Mesenchymal stem cell (in vitro differentiated cells and primary cell): ENCODE measurements around the gene P4HA2.
"Not testable (repeated sequence)": the region's sequence is repeated elsewhere in the genome, so short reads cannot be mapped to it uniquely, and the experiment has no call there.

Experiments
- DNase-seq: peaks from one replicate; pipeline ENCODE4 v3.0.0-alpha.2; 2013
- H2AFZ ChIP-seq: one replicate; pipeline ENCODE4 v1.6.1; 2013; ENCODE audit warnings: low read depth, mild to moderate bottlenecking, control low read depth, inconsistent platforms, low read length, moderate library complexity
- H2AK5ac ChIP-seq: 2 replicates; pipeline ENCODE4 v1.6.1; 2013; ENCODE audit warnings: low read length, moderate library complexity, mild to moderate bottlenecking, inconsistent platforms; ENCODE audit not compliant: severe bottlenecking
- H2BK120ac ChIP-seq: one replicate; pipeline ENCODE4 v1.6.1; 2013; ENCODE audit warnings: low read depth, mild to moderate bottlenecking, inconsistent platforms, low read length, moderate library complexity
- H2BK12ac ChIP-seq, 2 experiments: one replicate each; pipeline ENCODE4 v1.6.1; 2013; ENCODE audit warnings: inconsistent platforms in 2 of 2, low read length in 2 of 2, mild to moderate bottlenecking in 2 of 2, moderate library complexity in 2 of 2, control low read depth in 1 of 2
- H2BK15ac ChIP-seq: one replicate; pipeline ENCODE4 v1.6.1; 2013; ENCODE audit warnings: mild to moderate bottlenecking, low read depth, inconsistent platforms; ENCODE audit not compliant: poor library complexity, severe bottlenecking
- H2BK5ac ChIP-seq: 2 replicates; pipeline ENCODE4 v1.6.1; 2013; ENCODE audit warnings: low read depth, mild to moderate bottlenecking, low read length, control low read depth, inconsistent platforms; ENCODE audit not compliant: poor library complexity, severe bottlenecking
- H3K14ac ChIP-seq, 2 experiments: one replicate each; pipeline ENCODE4 v1.6.1; 2013; ENCODE audit warnings: inconsistent platforms in 2 of 2, low read length in 2 of 2, control low read depth in 1 of 2, mild to moderate bottlenecking in 1 of 2, moderate library complexity in 1 of 2
- H3K18ac ChIP-seq, 2 experiments: one replicate each; pipeline ENCODE4 v1.6.1; 2013; ENCODE audit warnings: inconsistent platforms in 2 of 2, low read length in 2 of 2, control low read depth in 1 of 2, low read depth in 1 of 2, mild to moderate bottlenecking in 1 of 2
- H3K23ac ChIP-seq, 2 experiments: one replicate each; pipeline ENCODE4 v1.6.1; 2013; ENCODE audit warnings: inconsistent platforms in 2 of 2, low read length in 2 of 2, mild to moderate bottlenecking in 2 of 2, moderate library complexity in 2 of 2, control low read depth in 1 of 2
- H3K27ac ChIP-seq: 2 replicates; pipeline ENCODE4 v1.5.1; 2013; ENCODE audit warnings: mild to moderate bottlenecking, moderate library complexity, low read length, control low read depth, inconsistent platforms; ENCODE audit not compliant: poor library complexity, severe bottlenecking
- H3K27me3 ChIP-seq, 2 experiments: 2 replicates each; pipeline versions ENCODE4 v1.6.1 to v1.7.0; 2013; ENCODE audit warnings: low read length in 2 of 2, mild to moderate bottlenecking in 2 of 2, moderate library complexity in 2 of 2, control low read depth in 1 of 2, inconsistent platforms in 1 of 2; ENCODE audit not compliant: control insufficient read depth in 1 of 2, insufficient read depth in 1 of 2
- H3K36me3 ChIP-seq, 2 experiments: 2 replicates each; pipeline versions ENCODE4 v1.6.1 to v1.7.0; 2013; ENCODE audit warnings: low read length in 2 of 2, control low read depth in 1 of 2, inconsistent platforms in 1 of 2, low read depth in 1 of 2, mild to moderate bottlenecking in 1 of 2; ENCODE audit not compliant: insufficient read depth in 2 of 2, control insufficient read depth in 1 of 2
- H3K4ac ChIP-seq, 2 experiments: one replicate each; pipeline ENCODE4 v1.6.1; 2013; ENCODE audit warnings: inconsistent platforms in 2 of 2, low read length in 2 of 2, mild to moderate bottlenecking in 2 of 2, moderate library complexity in 2 of 2, control low read depth in 1 of 2, low read depth in 1 of 2
- H3K4me1 ChIP-seq: 2 replicates; pipeline ENCODE4 v1.6.1; 2013; ENCODE audit warnings: low read depth, low read length, control low read depth; ENCODE audit not compliant: control insufficient read depth, insufficient read depth
- H3K4me2 ChIP-seq: 2 replicates; pipeline ENCODE4 v1.6.1; 2013; ENCODE audit warnings: low read length, mild to moderate bottlenecking, inconsistent platforms; ENCODE audit not compliant: poor library complexity, severe bottlenecking
- H3K4me3 ChIP-seq, 2 experiments: 2 replicates each; pipeline versions ENCODE4 v1.5.1 to v1.7.0; 2013; ENCODE audit warnings: low read length in 2 of 2, mild to moderate bottlenecking in 2 of 2, control low read depth in 1 of 2, low read depth in 1 of 2; ENCODE audit not compliant: insufficient read depth in 1 of 2
- H3K79me1 ChIP-seq: replicated peaks from 2 replicates; pipeline ENCODE4 v1.6.1; 2013; ENCODE audit warnings: mild to moderate bottlenecking, control low read depth, low read length, inconsistent platforms; ENCODE audit not compliant: poor library complexity, severe bottlenecking
- H3K9ac ChIP-seq: 2 replicates; pipeline ENCODE4 v1.7.0; 2013; ENCODE audit warnings: mild to moderate bottlenecking, low read length, moderate library complexity
- H3K9me3 ChIP-seq: 2 replicates; pipeline ENCODE4 v1.7.0; 2013; ENCODE audit warnings: mild to moderate bottlenecking, low read length; ENCODE audit not compliant: control insufficient read depth
- H4K8ac ChIP-seq: one replicate; pipeline ENCODE4 v1.6.1; 2013; ENCODE audit warnings: inconsistent platforms, mild to moderate bottlenecking, low read length, moderate library complexity
- H4K91ac ChIP-seq: one replicate; pipeline ENCODE4 v1.6.1; 2013; ENCODE audit warnings: mild to moderate bottlenecking, low read length, inconsistent platforms
- WGBS: methylation state at CpG from one replicate; pipeline ENCODE4 v1.1.7; 2013; ENCODE audit warnings: mixed read lengths; 5-methylcytosine and 5-hydroxymethylcytosine counted together

The P4HA2 gene

DNA sequence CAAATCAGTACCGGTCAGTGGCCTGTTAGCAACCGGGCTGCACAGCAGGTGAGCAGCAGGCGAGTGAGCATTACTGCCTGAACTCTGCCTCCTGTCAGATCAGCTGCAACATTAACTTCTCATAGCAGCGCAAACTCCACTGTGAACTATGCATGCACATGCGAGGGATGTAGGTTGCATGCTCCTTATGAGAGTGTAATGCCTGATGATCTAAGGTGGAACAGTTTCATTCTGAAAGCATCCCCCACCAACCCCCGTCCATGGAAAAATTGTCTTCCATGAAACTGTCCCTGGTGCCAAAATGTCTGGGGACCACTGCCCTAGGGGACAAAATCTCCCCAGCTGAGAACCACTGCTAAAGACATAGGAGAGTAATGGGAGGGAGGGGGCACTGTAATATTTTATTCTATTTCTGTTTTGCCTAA is 51.1 kb downstream of the P4HA2 start:
- no peak overlapping the region for H3K9ac ChIP-seq
- 58% methylated on average over 5 of the region's 6 CpGs for WGBS
- H2BK15ac ChIP-seq = no peak overlapping the region
- no peak overlapping the region for H2BK12ac ChIP-seq
- H2BK120ac ChIP-seq = no peak overlapping the region
- no peak overlapping the region for H3K4me3 ChIP-seq
- no peak overlapping the region for H3K27ac ChIP-seq
- no peaks in the 10 kb centered on the region for H3K36me3 ChIP-seq
- H3K14ac ChIP-seq = no peak overlapping the region
- H2BK5ac ChIP-seq = no peak overlapping the region
- no peak overlapping the region for H3K18ac ChIP-seq
- H3K4ac ChIP-seq = no peak overlapping the region
- H3K79me1 ChIP-seq = no peaks in the 10 kb centered on the region
- H4K91ac ChIP-seq = no peak overlapping the region
- no peak overlapping the region for H3K4me2 ChIP-seq
- no peak overlapping the region for H2AFZ ChIP-seq
- DNase-seq = no peak
- peaks cover 4% of the 10 kb centered on the region for H3K4me1 ChIP-seq
- H2AK5ac ChIP-seq = no peak overlapping the region
- H3K23ac ChIP-seq = no peak overlapping the region
- H3K9me3 ChIP-seq = no peaks in the 10 kb centered on the region
- no peak overlapping the region for H4K8ac ChIP-seq
- no peaks in the 10 kb centered on the region for H3K27me3 ChIP-seq

GRCh38 chr5:132162945-132163344 is 64.7 kb downstream of the P4HA2 start:
- H2AFZ ChIP-seq = no peak overlapping the region
- no CpG with 5 or more reads among the region's 1 CpG for WGBS

DNA sequence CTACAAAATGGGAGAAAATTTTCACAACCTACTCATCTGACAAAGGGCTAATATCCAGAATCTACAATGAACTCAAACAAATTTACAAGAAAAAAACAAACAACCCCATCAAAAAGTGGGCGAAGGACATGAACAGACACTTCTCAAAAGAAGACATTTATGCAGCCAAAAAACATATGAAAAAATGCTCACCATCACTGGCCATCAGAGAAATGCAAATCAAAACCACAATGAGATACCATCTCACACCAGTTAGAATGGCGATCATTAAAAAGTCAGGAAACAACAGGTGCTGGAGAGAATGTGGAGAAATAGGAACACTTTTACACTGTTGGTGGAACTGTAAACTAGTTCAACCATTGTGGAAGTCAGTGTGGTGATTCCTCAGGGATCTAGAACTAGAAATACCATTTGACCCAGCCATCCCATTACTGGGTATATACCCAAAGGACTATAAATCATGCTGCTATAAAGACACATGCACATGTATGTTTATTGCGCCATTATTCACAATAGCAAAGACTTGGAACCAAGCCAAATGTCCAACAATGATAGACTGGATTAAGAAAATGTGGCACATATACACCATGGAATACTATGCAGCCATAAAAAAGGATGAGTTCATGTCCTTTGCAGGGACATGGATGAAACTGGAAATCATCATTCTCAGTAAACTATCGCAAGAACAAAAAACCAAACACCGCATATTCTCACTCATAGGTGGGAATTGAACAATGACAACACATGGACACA is 65.9 kb downstream of the P4HA2 start:
- H3K23ac ChIP-seq, H3K4me1 ChIP-seq, H3K14ac ChIP-seq, H3K79me1 ChIP-seq, H4K8ac ChIP-seq, H3K27me3 ChIP-seq, H2BK120ac ChIP-seq, H3K9ac ChIP-seq, H3K4me2 ChIP-seq, H3K4ac ChIP-seq, H3K4me3 ChIP-seq, H2BK5ac ChIP-seq, H2AFZ ChIP-seq, H2BK12ac ChIP-seq, H3K18ac ChIP-seq, H4K91ac ChIP-seq, H2AK5ac ChIP-seq, H2BK15ac ChIP-seq, DNase-seq, H3K27ac ChIP-seq, H3K36me3 ChIP-seq: not testable (repeated sequence)
- peaks cover 24% of the 10 kb centered on the region for H3K9me3 ChIP-seq
- WGBS = no CpG with 5 or more reads among the region's 5 CpGs

More at GRCh38 chr5:132162945-132163344, 64.7 kb downstream of the P4HA2 start:
- Histone ChIP-seq H3K27ac (no peak overlapping the region), H3K4ac (no peak overlapping the region), H3K9me3 (peaks cover 30% of the 10 kb centered on the region), H2AK5ac (no peak overlapping the region), H2BK15ac (no peak overlapping the region), H3K79me1 (no peaks in the 10 kb centered on the region), H2BK12ac (no peak overlapping the region), H3K4me1 (no peaks in the 10 kb centered on the region), H3K4me2 (no peak overlapping the region), H3K9ac (no peak overlapping the region), H3K36me3 (no peaks in the 10 kb centered on the region), H3K4me3 (no peak overlapping the region), H2BK120ac (no peak overlapping the region), H3K18ac (no peak overlapping the region), H3K23ac (no peak overlapping the region), H3K14ac (no peak overlapping the region), H4K8ac (no peak overlapping the region), H2BK5ac (no peak overlapping the region), H3K27me3 (no peaks in the 10 kb centered on the region), H4K91ac (no peak overlapping the region)
- no peak for DNase-seq

GRCh38 chr5:132156413-132156812 is 71.2 kb downstream of the P4HA2 start:
- WGBS = 84% methylated on average over 4 of the region's 4 CpGs
- H2AK5ac ChIP-seq = no peak overlapping the region
- H4K8ac ChIP-seq = no peak overlapping the region
- H3K9ac ChIP-seq = no peak overlapping the region
- H3K4me3 ChIP-seq = no peak overlapping the region
- H3K9me3 ChIP-seq = peaks cover 17% of the 10 kb centered on the region
- no peak overlapping the region for H2AFZ ChIP-seq
- H4K91ac ChIP-seq = no peak overlapping the region
- H3K4ac ChIP-seq = no peak overlapping the region
- H2BK15ac ChIP-seq = no peak overlapping the region
- no peak overlapping the region for H3K27ac ChIP-seq
- H2BK5ac ChIP-seq = no peak overlapping the region
- no peak for DNase-seq
- no peaks in the 10 kb centered on the region for H3K36me3 ChIP-seq
- H2BK12ac ChIP-seq = no peak overlapping the region
- H3K27me3 ChIP-seq = no peaks in the 10 kb centered on the region
- no peak overlapping the region for H3K18ac ChIP-seq
- no peak overlapping the region for H3K4me2 ChIP-seq
- H3K23ac ChIP-seq = no peak overlapping the region
- H3K79me1 ChIP-seq = no peaks in the 10 kb centered on the region
- H3K4me1 ChIP-seq = no peaks in the 10 kb centered on the region
- no peak overlapping the region for H3K14ac ChIP-seq
- no peak overlapping the region for H2BK120ac ChIP-seq
